GM23338 (cell line): ENCODE data around the gene CD40LG. TPM values are rescaled to one million over a fixed set of nuclear protein-coding genes. Genes with fewer than 3 reads are reported as not detected.

Experiments used
- CREB1 ChIP-seq: fragments of 250-450 bp; sonication (Bioruptor Pico); IDR thresholded peaks from 2 replicates; pipeline ENCODE4 v1.5.0; 2020; ENCODE audit warnings: low read depth, mild to moderate bottlenecking, moderate library complexity
- ETS1 ChIP-seq: IDR thresholded peaks from 2 replicates; pipeline ENCODE4 v1.6.1; 2016; ENCODE audit warnings: antibody characterized with exemption
- EZH2 ChIP-seq: fragments of 200-600 bp; sonication (generic); IDR thresholded peaks from one replicate; pipeline ENCODE4 v1.8.0; 2017; ENCODE audit warnings: antibody characterized with exemption, mild to moderate bottlenecking, low read depth; ENCODE audit not compliant: unreplicated experiment
- EZH2phosphoT487 ChIP-seq: fragments of 200-600 bp; sonication (generic); IDR thresholded peaks from one replicate; pipeline ENCODE4 v1.8.1; 2018; ENCODE audit warnings: antibody characterized with exemption; ENCODE audit not compliant: unreplicated experiment
- POLR2AphosphoS5 ChIP-seq: IDR thresholded peaks from 2 replicates; pipeline ENCODE4 v1.6.1; 2016; ENCODE audit warnings: antibody characterized with exemption, low read depth
- STAT1 ChIP-seq: IDR thresholded peaks from one replicate; pipeline ENCODE4 v1.6.1; 2016; ENCODE audit warnings: antibody characterized with exemption; ENCODE audit not compliant: unreplicated experiment
- ZNF331 ChIP-seq: fragments of 250-450 bp; sonication (Bioruptor Pico); IDR thresholded peaks from 2 replicates; pipeline ENCODE4 v1.5.0; 2020; ENCODE audit warnings: low read depth, mild to moderate bottlenecking, moderate library complexity
- polyA plus RNA-seq: library from polyadenylated mRNA; unstranded; fragments of >200 nt; fragmentation: Nextera tagmentation; extraction: Ambion mirVana; gene quantifications from 2 replicates; pipeline ENCODE4 v1.2.1, GENCODE V29; 2016
- total RNA-seq: library from RNA; depleted of rRNA; stranded (reverse); fragments of >200 nt; shearing (Covaris generic); gene quantifications from 2 replicates; pipeline ENCODE4 v1.2.3, GENCODE V29; 2014
- TF ChIP-seq, protein P1 (sequence below): fragments of 250-450 bp; sonication (Bioruptor Pico); IDR thresholded peaks from 2 replicates; pipeline ENCODE4 v1.5.0; 2020; ENCODE audit warnings: mild to moderate bottlenecking, moderate library complexity
- TF ChIP-seq, protein P2 (sequence below), 2 experiments: fragments of 200-600 bp in 1 of 2; sonication (generic) in 1 of 2; conservative IDR thresholded peaks; 2 replicates each; pipeline versions ENCODE4 v1.5.1 to v1.6.1; 2016 to 2017; ENCODE audit warnings: antibody characterized with exemption in 2 of 2, low read depth in 2 of 2, mild to moderate bottlenecking in 2 of 2, moderate library complexity in 1 of 2

Gene CD40LG
- total and polyA plus RNA-seq, 2 experiments from 2014 or later: not detected

GRCh38 chrX:136607236-136607635 is 40.7 kb upstream of the CD40LG start (continued):
- TF ChIP-seq, protein P1, sequence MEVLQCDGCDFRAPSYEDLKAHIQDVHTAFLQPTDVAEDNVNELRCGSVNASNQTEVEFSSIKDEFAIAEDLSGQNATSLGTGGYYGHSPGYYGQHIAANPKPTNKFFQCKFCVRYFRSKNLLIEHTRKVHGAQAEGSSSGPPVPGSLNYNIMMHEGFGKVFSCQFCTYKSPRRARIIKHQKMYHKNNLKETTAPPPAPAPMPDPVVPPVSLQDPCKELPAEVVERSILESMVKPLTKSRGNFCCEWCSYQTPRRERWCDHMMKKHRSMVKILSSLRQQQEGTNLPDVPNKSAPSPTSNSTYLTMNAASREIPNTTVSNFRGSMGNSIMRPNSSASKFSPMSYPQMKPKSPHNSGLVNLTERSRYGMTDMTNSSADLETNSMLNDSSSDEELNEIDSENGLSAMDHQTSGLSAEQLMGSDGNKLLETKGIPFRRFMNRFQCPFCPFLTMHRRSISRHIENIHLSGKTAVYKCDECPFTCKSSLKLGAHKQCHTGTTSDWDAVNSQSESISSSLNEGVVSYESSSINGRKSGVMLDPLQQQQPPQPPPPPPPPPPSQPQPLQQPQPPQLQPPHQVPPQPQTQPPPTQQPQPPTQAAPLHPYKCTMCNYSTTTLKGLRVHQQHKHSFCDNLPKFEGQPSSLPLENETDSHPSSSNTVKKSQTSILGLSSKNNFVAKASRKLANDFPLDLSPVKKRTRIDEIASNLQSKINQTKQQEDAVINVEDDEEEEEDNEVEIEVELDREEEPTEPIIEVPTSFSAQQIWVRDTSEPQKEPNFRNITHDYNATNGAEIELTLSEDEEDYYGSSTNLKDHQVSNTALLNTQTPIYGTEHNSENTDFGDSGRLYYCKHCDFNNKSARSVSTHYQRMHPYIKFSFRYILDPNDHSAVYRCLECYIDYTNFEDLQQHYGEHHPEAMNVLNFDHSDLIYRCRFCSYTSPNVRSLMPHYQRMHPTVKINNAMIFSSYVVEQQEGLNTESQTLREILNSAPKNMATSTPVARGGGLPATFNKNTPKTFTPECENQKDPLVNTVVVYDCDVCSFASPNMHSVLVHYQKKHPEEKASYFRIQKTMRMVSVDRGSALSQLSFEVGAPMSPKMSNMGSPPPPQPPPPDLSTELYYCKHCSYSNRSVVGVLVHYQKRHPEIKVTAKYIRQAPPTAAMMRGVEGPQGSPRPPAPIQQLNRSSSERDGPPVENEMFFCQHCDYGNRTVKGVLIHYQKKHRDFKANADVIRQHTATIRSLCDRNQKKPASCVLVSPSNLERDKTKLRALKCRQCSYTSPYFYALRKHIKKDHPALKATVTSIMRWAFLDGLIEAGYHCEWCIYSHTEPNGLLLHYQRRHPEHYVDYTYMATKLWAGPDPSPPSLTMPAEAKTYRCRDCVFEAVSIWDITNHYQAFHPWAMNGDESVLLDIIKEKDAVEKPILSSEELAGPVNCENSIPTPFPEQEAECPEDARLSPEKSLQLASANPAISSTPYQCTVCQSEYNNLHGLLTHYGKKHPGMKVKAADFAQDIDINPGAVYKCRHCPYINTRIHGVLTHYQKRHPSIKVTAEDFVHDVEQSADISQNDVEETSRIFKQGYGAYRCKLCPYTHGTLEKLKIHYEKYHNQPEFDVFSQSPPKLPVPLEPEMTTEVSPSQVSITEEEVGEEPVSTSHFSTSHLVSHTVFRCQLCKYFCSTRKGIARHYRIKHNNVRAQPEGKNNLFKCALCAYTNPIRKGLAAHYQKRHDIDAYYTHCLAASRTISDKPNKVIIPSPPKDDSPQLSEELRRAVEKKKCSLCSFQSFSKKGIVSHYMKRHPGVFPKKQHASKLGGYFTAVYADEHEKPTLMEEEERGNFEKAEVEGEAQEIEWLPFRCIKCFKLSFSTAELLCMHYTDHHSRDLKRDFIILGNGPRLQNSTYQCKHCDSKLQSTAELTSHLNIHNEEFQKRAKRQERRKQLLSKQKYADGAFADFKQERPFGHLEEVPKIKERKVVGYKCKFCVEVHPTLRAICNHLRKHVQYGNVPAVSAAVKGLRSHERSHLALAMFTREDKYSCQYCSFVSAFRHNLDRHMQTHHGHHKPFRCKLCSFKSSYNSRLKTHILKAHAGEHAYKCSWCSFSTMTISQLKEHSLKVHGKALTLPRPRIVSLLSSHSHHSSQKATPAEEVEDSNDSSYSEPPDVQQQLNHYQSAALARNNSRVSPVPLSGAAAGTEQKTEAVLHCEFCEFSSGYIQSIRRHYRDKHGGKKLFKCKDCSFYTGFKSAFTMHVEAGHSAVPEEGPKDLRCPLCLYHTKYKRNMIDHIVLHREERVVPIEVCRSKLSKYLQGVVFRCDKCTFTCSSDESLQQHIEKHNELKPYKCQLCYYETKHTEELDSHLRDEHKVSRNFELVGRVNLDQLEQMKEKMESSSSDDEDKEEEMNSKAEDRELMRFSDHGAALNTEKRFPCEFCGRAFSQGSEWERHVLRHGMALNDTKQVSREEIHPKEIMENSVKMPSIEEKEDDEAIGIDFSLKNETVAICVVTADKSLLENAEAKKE (CRISPR knock-in tag): no peak
- no peak for TF ChIP-seq EZH2phosphoT487
- no peak for TF ChIP-seq ZNF331 (CRISPR knock-in tag)
- TF ChIP-seq, protein P2, sequence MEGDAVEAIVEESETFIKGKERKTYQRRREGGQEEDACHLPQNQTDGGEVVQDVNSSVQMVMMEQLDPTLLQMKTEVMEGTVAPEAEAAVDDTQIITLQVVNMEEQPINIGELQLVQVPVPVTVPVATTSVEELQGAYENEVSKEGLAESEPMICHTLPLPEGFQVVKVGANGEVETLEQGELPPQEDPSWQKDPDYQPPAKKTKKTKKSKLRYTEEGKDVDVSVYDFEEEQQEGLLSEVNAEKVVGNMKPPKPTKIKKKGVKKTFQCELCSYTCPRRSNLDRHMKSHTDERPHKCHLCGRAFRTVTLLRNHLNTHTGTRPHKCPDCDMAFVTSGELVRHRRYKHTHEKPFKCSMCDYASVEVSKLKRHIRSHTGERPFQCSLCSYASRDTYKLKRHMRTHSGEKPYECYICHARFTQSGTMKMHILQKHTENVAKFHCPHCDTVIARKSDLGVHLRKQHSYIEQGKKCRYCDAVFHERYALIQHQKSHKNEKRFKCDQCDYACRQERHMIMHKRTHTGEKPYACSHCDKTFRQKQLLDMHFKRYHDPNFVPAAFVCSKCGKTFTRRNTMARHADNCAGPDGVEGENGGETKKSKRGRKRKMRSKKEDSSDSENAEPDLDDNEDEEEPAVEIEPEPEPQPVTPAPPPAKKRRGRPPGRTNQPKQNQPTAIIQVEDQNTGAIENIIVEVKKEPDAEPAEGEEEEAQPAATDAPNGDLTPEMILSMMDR (conservative IDR thresholded peaks at IDR 0.05; ENCODE audit: low read depth in 2 of 2): no peak
- no peak for TF ChIP-seq EZH2
- no peak for TF ChIP-seq STAT1
- TF ChIP-seq ETS1: no peak
- TF ChIP-seq POLR2AphosphoS5: no peak
- TF ChIP-seq CREB1: no peak
